Caco-2 (cell line): Measurements from ENCODE around the gene LAMTOR5. TPM values are rescaled to one million over a fixed set of nuclear protein-coding genes. Genes with fewer than 3 reads are reported as not detected.

ENCODE experiments used
- BruUV-seq: library from RNA; stranded (reverse); fragments of 400-500 nt; replicated peaks from 2 replicates; lab custom pipeline; 2021; lab: Mats Ljungman, UMichigan
- CTCF ChIA-PET: fragments of 300-600 bp; sonication (Branson Sonifier 250); formaldehyde crosslinking; loops from one replicate; lab custom pipeline; 2022; ENCODE audit warnings: antibody characterized with exemption; lab: Charles Lee
- POLR2A ChIA-PET: fragments of 300-600 bp; sonication (Branson Sonifier 250); formaldehyde crosslinking; loops from one replicate; lab custom pipeline; 2022; ENCODE audit warnings: antibody characterized with exemption; lab: Charles Lee
- DNase-seq, 2 experiments: peaks; one replicate each; pipeline versions ENCODE4 v3.0.0 to v3.0.0-alpha.2; 2020 to 2022
- H3K27me3 ChIP-seq: replicated peaks from 2 replicates; pipeline ENCODE4 v1.6.0; 2011; ENCODE audit warnings: low read length; ENCODE audit not compliant: control insufficient read depth, insufficient read depth
- H3K36me3 ChIP-seq: 2 replicates; pipeline ENCODE4 v1.5.1; 2011; ENCODE audit warnings: low read length; ENCODE audit not compliant: control insufficient read depth, insufficient read depth
- H3K4me1 ChIP-seq: fragments of 250-450 bp; sonication (Bioruptor Pico); 2 replicates; pipeline ENCODE4 v1.5.1; 2020; ENCODE audit warnings: mild to moderate bottlenecking
- H3K4me3 ChIP-seq: 2 replicates; pipeline ENCODE4 v1.5.1; 2011; ENCODE audit warnings: low read depth, mild to moderate bottlenecking, control low read depth, low read length
- H3K9me3 ChIP-seq: fragments of 250-450 bp; sonication (Bioruptor Pico); 2 replicates; pipeline ENCODE4 v1.5.1; 2020; ENCODE audit warnings: mild to moderate bottlenecking, moderate library complexity
- H3K27ac Mint-ChIP-seq: one replicate; pipeline ENCODE4 v1.8.0; 2022; ENCODE audit warnings: mixed read lengths; ENCODE audit not compliant: unreplicated experiment
- H3K27me3 Mint-ChIP-seq: one replicate; pipeline ENCODE4 v1.8.0; 2022; ENCODE audit warnings: mixed read lengths; ENCODE audit not compliant: insufficient read depth, unreplicated experiment
- H3K36me3 Mint-ChIP-seq: one replicate; pipeline ENCODE4 v1.8.0; 2022; ENCODE audit warnings: mild to moderate bottlenecking, mixed read lengths; ENCODE audit not compliant: insufficient read depth, unreplicated experiment
- H3K4me1 Mint-ChIP-seq: one replicate; pipeline ENCODE4 v1.8.0; 2022; ENCODE audit warnings: low read depth, mixed read lengths; ENCODE audit not compliant: unreplicated experiment
- H3K4me3 Mint-ChIP-seq: one replicate; pipeline ENCODE4 v1.8.0; 2022; ENCODE audit warnings: mild to moderate bottlenecking, moderate library complexity, mixed read lengths; ENCODE audit not compliant: unreplicated experiment
- H3K9me3 Mint-ChIP-seq: one replicate; pipeline ENCODE4 v1.8.0; 2022; ENCODE audit warnings: mixed read lengths; ENCODE audit not compliant: unreplicated experiment
- CTCF ChIP-seq, 2 experiments: fragments of 200-600 bp in 1 of 2; IDR thresholded peaks; 1 replicate in 1 of 2; 2 replicates in 1 of 2; pipeline versions ENCODE4 v1.5.1 to v1.8.0; 2011 to 2022; ENCODE audit warnings: antibody characterized with exemption in 1 of 2, control low read depth in 1 of 2, inconsistent platforms in 1 of 2, low read depth in 1 of 2, low read length in 1 of 2, mild to moderate bottlenecking in 1 of 2, moderate library complexity in 1 of 2; ENCODE audit not compliant: insufficient read depth in 1 of 2, severe bottlenecking in 1 of 2, unreplicated experiment in 1 of 2
- intact Hi-C: fragments of 100-400 bp; cut with micrococcal nuclease; formaldehyde crosslinking; loops from one replicate; pipeline ENCODE4 v1.10.0; 2022; ENCODE audit not compliant: unreplicated experiment
- total RNA-seq: library from RNA; stranded (reverse); gene quantifications from 2 replicates; pipeline ENCODE4 v1.2.3, GENCODE V29; 2022

Gene LAMTOR5
- total RNA-seq, 1 experiment from 2014 or later, result 106 TPM

GRCh38 chr1:110384581-110385321 is 22.7 kb downstream of the LAMTOR5 start:
- ChIA-PET CTCF (no interaction called here), POLR2A (no interaction called here)
- Histone ChIP-seq H3K4me1 (no peaks in the 10 kb centered on the region), H3K36me3 (no peaks in the 10 kb centered on the region), H3K27me3 (no peaks in the 10 kb centered on the region), H3K9me3 (no peaks in the 10 kb centered on the region), H3K4me3 (no peak overlapping the region)
- no peak overlapping the region for H3K4me3 Mint-ChIP-seq
- H3K27ac Mint-ChIP-seq, result no peak overlapping the region
- intact Hi-C loops, result no loop called here
- no peaks in the 10 kb centered on the region for H3K27me3 Mint-ChIP-seq
- H3K9me3 Mint-ChIP-seq, result no peaks in the 10 kb centered on the region
- H3K4me1 Mint-ChIP-seq, result no peaks in the 10 kb centered on the region
- no peak for DNase-seq
- no TSS peak for BruUV-seq
- no peak for TF ChIP-seq CTCF (IDR thresholded peaks at IDR 0.05; ENCODE audit: insufficient read depth in 1 of 2, low read depth in 1 of 2, low read length in 1 of 2, severe bottlenecking in 1 of 2, unreplicated experiment in 1 of 2)
- no peaks in the 10 kb centered on the region for H3K36me3 Mint-ChIP-seq

GRCh38 chr1:110383251-110383990 is 24.1 kb downstream of the LAMTOR5 start:
- H3K4me3 ChIP-seq, result no peak overlapping the region
- Mint-ChIP-seq H3K27me3 (no peaks in the 10 kb centered on the region), H3K4me3 (no peak overlapping the region), H3K36me3 (no peaks in the 10 kb centered on the region), H3K4me1 (no peaks in the 10 kb centered on the region), H3K9me3 (no peaks in the 10 kb centered on the region), H3K27ac (no peak overlapping the region)
- H3K9me3 ChIP-seq, result no peaks in the 10 kb centered on the region
- ChIA-PET CTCF (no interaction called here), POLR2A (no interaction called here)
- no peaks in the 10 kb centered on the region for H3K27me3 ChIP-seq
- intact Hi-C loops, result no loop called here
- H3K36me3 ChIP-seq, result no peaks in the 10 kb centered on the region
- TF ChIP-seq CTCF (IDR thresholded peaks at IDR 0.05; ENCODE audit: insufficient read depth in 1 of 2, low read depth in 1 of 2, low read length in 1 of 2, severe bottlenecking in 1 of 2, unreplicated experiment in 1 of 2), result no peak
- BruUV-seq, result no TSS peak
- no peak for DNase-seq
- no peaks in the 10 kb centered on the region for H3K4me1 ChIP-seq

GRCh38 chr1:110380672-110381283 is 26.7 kb downstream of the LAMTOR5 start:
- POLR2A ChIA-PET, result interaction anchor here (0.5 kb wide), 1 partner anchor 13 kb away, joined by 9 read pairs; no protein-coding TSS in a partner anchor
- Histone ChIP-seq H3K9me3 (no peaks in the 10 kb centered on the region), H3K4me3 (no peak overlapping the region), H3K4me1 (no peaks in the 10 kb centered on the region), H3K27me3 (no peaks in the 10 kb centered on the region), H3K36me3 (no peaks in the 10 kb centered on the region)
- TF ChIP-seq CTCF (IDR thresholded peaks at IDR 0.05; ENCODE audit: insufficient read depth in 1 of 2, low read depth in 1 of 2, low read length in 1 of 2, severe bottlenecking in 1 of 2, unreplicated experiment in 1 of 2), result no peak
- peaks cover 5% of the 10 kb centered on the region for H3K36me3 Mint-ChIP-seq
- CTCF ChIA-PET, result no interaction called here
- no peaks in the 10 kb centered on the region for H3K27me3 Mint-ChIP-seq
- DNase-seq, result no peak
- no TSS peak for BruUV-seq
- H3K27ac Mint-ChIP-seq, result no peak overlapping the region
- H3K4me3 Mint-ChIP-seq, result no peak overlapping the region
- H3K4me1 Mint-ChIP-seq, result no peaks in the 10 kb centered on the region
- intact Hi-C loops, result no loop called here
- no peaks in the 10 kb centered on the region for H3K9me3 Mint-ChIP-seq
